K562 (cell line): ENCODE measurements around the gene MYH6. TPM values are rescaled to one million over a fixed set of nuclear protein-coding genes. Genes with fewer than 3 reads are reported as not detected.
"Not testable (repeated sequence)": the region's sequence is repeated elsewhere in the genome, so short reads cannot be mapped to it uniquely, and the experiment has no call there.

Experiments used
- ATAC-seq: fragments of 200-7000 bp; cut with Tn5 transposase; 3 replicates; pipeline ENCODE4 v1.9.1; 2020; ENCODE audit warnings: moderate library complexity
- BruUV-seq: library from RNA; stranded (reverse); fragments of 400-500 nt; replicated peaks from 2 replicates; lab custom pipeline; 2021; lab: Mats Ljungman, UMichigan
- CTCF ChIA-PET: fragments of 300-600 bp; formaldehyde crosslinking; extraction: SDS; loops from one replicate; lab custom pipeline; 2021; ENCODE audit warnings: low intra/inter-chr PET ratio; lab: Yijun Ruan, JAX
- POLR2A ChIA-PET: fragments of 300-600, 350-650 bp; sonication (Branson Sonifier 250); formaldehyde crosslinking; extraction: SDS; loops from one replicate; lab custom pipeline; 2021; ENCODE audit warnings: antibody characterized with exemption, inconsistent platforms; lab: Yijun Ruan, JAX
- DNase-seq, 4 experiments: peaks; one replicate each; pipeline versions ENCODE4 v3.0.0 to v3.0.0-alpha.2; 2011 to 2018; ENCODE audit warnings: low spot score in 3 of 4, mixed read lengths in 3 of 4; ENCODE audit errors: extremely low read depth in 1 of 4
- FAIRE-seq: peaks from 2 replicates; lab custom pipeline; 2011; peaks lifted over from hg19 to GRCh38; lab: Jason Lieb, UNC
- H2AFZ ChIP-seq: 2 replicates; pipeline ENCODE4 v1.6.0; 2011; ENCODE audit warnings: low read depth, low read length, control low read depth, inconsistent platforms
- H3K27ac ChIP-seq: fragments of 200-600 bp; 3 replicates; pipeline ENCODE4 v1.8.0; 2011; ENCODE audit warnings: low read depth, mild to moderate bottlenecking, control low read depth, inconsistent platforms, low read length, moderate library complexity, mixed read lengths; ENCODE audit errors: extremely low read depth
- H3K27me3 ChIP-seq, 2 experiments: fragments of 300-600 bp in 1 of 2; 2 replicates in 1 of 2; 3 replicates in 1 of 2; pipeline versions ENCODE4 v1.6.0 to v1.8.0; 2011; ENCODE audit warnings: inconsistent platforms in 2 of 2, low read length in 2 of 2, mild to moderate bottlenecking in 1 of 2, mixed read lengths in 1 of 2, moderate library complexity in 1 of 2; ENCODE audit not compliant: control insufficient read depth in 2 of 2, insufficient read depth in 2 of 2
- H3K36me3 ChIP-seq: fragments of 300-600 bp; 3 replicates; pipeline ENCODE4 v1.8.0; 2011; ENCODE audit warnings: mild to moderate bottlenecking, low read length, inconsistent platforms; ENCODE audit not compliant: control insufficient read depth, insufficient read depth
- H3K4me1 ChIP-seq, 2 experiments: fragments of 200-600 bp in 1 of 2; replicated peaks in 1 of 2; 2 replicates in 1 of 2; 3 replicates in 1 of 2; pipeline versions ENCODE4 v1.5.1 to v1.8.0; 2011; ENCODE audit warnings: inconsistent platforms in 2 of 2, low read length in 2 of 2, mild to moderate bottlenecking in 1 of 2, mixed read lengths in 1 of 2, moderate library complexity in 1 of 2; ENCODE audit not compliant: control insufficient read depth in 2 of 2, insufficient read depth in 2 of 2
- H3K4me2 ChIP-seq: 2 replicates; pipeline ENCODE4 v1.6.1; 2011; ENCODE audit warnings: low read length, control low read depth, inconsistent platforms, mixed read lengths; ENCODE audit not compliant: insufficient read depth
- H3K4me3 ChIP-seq: fragments of 200-600 bp; sonication (generic), shearing (Covaris generic); 2 replicates; pipeline ENCODE4 v1.5.1; 2016; ENCODE audit warnings: control low read depth, inconsistent platforms
- H3K79me2 ChIP-seq: fragments of 200-600 bp; 3 replicates; pipeline ENCODE4 v1.8.0; 2011; ENCODE audit warnings: low read length, inconsistent platforms; ENCODE audit not compliant: control insufficient read depth, insufficient read depth
- H3K9ac ChIP-seq, 2 experiments: 2 replicates each; pipeline versions ENCODE4 v1.6.0 to v1.6.1; 2011; ENCODE audit warnings: low read depth in 2 of 2, low read length in 2 of 2, control low read depth in 1 of 2, inconsistent platforms in 1 of 2, mild to moderate bottlenecking in 1 of 2, mixed read lengths in 1 of 2; ENCODE audit not compliant: insufficient read depth in 1 of 2
- H3K9me1 ChIP-seq: one replicate; pipeline ENCODE4 v1.6.0; 2011; ENCODE audit warnings: inconsistent platforms, mild to moderate bottlenecking, low read length, moderate library complexity; ENCODE audit not compliant: control insufficient read depth, insufficient read depth
- H3K9me3 ChIP-seq: replicated peaks from 2 replicates; pipeline ENCODE4 v1.5.1; 2011; ENCODE audit warnings: low read depth, low read length, inconsistent platforms; ENCODE audit not compliant: control insufficient read depth, insufficient read depth
- H4K20me1 ChIP-seq: replicated peaks from 2 replicates; pipeline ENCODE4 v1.6.1; 2011; ENCODE audit warnings: low read length, inconsistent platforms, mixed read lengths; ENCODE audit not compliant: control insufficient read depth, insufficient read depth
- POLR2AphosphoS2 ChIP-seq: IDR thresholded peaks from 2 replicates; pipeline ENCODE4 v1.6.1; 2012; ENCODE audit warnings: low read length, improper control_type of control experiment
- PRMT5 ChIP-seq: sonication (generic); formaldehyde crosslinking; IDR thresholded peaks from 2 replicates; pipeline ENCODE4 v1.5.0; 2020; ENCODE audit warnings: missing genetic modification reagents
- SAFB2 ChIP-seq: fragments of 200-400 bp; formaldehyde crosslinking; IDR thresholded peaks from 2 replicates; pipeline ENCODE4 v1.6.1; 2018; ENCODE audit warnings: borderline replicate concordance, low read length, low read depth, moderate library complexity; ENCODE audit not compliant: severe bottlenecking
- SNIP1 ChIP-seq: fragments of 450-650 bp; IDR thresholded peaks from 2 replicates; pipeline ENCODE4 v1.7.1; 2017; ENCODE audit warnings: low read depth, mild to moderate bottlenecking
- SPI1 ChIP-seq: IDR thresholded peaks from 2 replicates; pipeline ENCODE4 v1.6.1; 2011; ENCODE audit warnings: low read depth, low read length, control low read depth, borderline replicate concordance
- ZNF197 ChIP-seq: fragments of 200-800 bp; sonication (Bioruptor generic); IDR thresholded peaks from 2 replicates; pipeline ENCODE4 v1.6.1; 2016; ENCODE audit warnings: low read depth, missing genetic modification characterization, missing compliant biosample characterization
- ZNF253 ChIP-seq: fragments of 250-450 bp; sonication (Bioruptor Pico); conservative IDR thresholded peaks from 2 replicates; pipeline ENCODE4 v1.6.1; 2021; ENCODE audit warnings: mild to moderate bottlenecking
- WGBS: fragments of 100-300 bp; shearing (Covaris generic); methylation state at CpG from one replicate; pipeline ENCODE4 v1.1.6; 2016; ENCODE audit warnings: low coverage, mixed read lengths; ENCODE audit not compliant: insufficient coverage; ENCODE audit errors: missing lambda C conversion rate; 5-methylcytosine and 5-hydroxymethylcytosine counted together
- in situ Hi-C: fragments of 300-500 bp; cut with MboI; formaldehyde crosslinking; loops from 4 replicates; pipeline ENCODE4 v1.15.0; 2018; ENCODE audit warnings: inconsistent platforms, mixed read lengths
- intact Hi-C: fragments of 100-400 bp; cut with micrococcal nuclease; formaldehyde crosslinking; loops from 2 replicates; pipeline ENCODE4 v1.14.2; 2022
- polyA plus RNA-seq, 8 experiments: library from polyadenylated mRNA; depleted of rRNA in 4 of 8; stranded (reverse) in 5 of 8; unstranded in 3 of 8; fragments of >200 nt; fragmentation: Nextera tagmentation in 2 of 8; fragmentation: Illumina TruSeq in 1 of 8; extraction: Ambion mirVana in 2 of 8; extraction: Trizol in 1 of 8; gene quantifications; 2 replicates each; pipeline versions ENCODE4 v1.2.1 to v1.2.3, GENCODE V29; 2011 to 2014; ENCODE audit warnings: inconsistent platforms in 1 of 8, missing spikeins in 1 of 8
- total RNA-seq, 7 experiments: library from RNA; depleted of rRNA in 6 of 7; stranded (reverse); fragments of >200 nt in 6 of 7; fragmentation: Illumina TruSeq in 2 of 7; extraction: Trizol in 2 of 7; gene quantifications; 2 replicates each; pipeline versions ENCODE4 v1.2.1 to v1.2.3, GENCODE V29; 2011 to 2021; ENCODE audit warnings: low replicate concordance in 1 of 7
- TF ChIP-seq, protein P1 (sequence below): fragments of 250-450 bp; sonication (Bioruptor Pico); IDR thresholded peaks from 2 replicates; pipeline ENCODE4 v1.4.0; 2020; ENCODE audit warnings: mild to moderate bottlenecking, moderate library complexity, borderline replicate concordance

MYH6 gene
- total and polyA plus RNA-seq, 9 of the 15 experiments (the other 6 are each of a cell fraction or from before 2014, with no cell fraction given), result not detected

GRCh38 chr14:23400496-23401149, 7.5 kb downstream of the MYH6 start:
- FAIRE-seq, ATAC-seq, H4K20me1 ChIP-seq, H3K9me1 ChIP-seq, H3K79me2 ChIP-seq, CTCF ChIA-PET, H2AFZ ChIP-seq, BruUV-seq, H3K9me3 ChIP-seq, H3K27ac ChIP-seq, H3K4me2 ChIP-seq, H3K4me3 ChIP-seq, H3K36me3 ChIP-seq, H3K9ac ChIP-seq, DNase-seq, in situ Hi-C loops, H3K4me1 ChIP-seq, intact Hi-C loops: not testable (repeated sequence)
- WGBS, result 23% methylated on average over 15 of the region's 16 CpGs
- TF ChIP-seq SPI1, result peak; percentile 63; the same call in 1 of the 2 replicates
- POLR2A ChIA-PET, result interaction anchor here (0.6 kb wide), 1 partner anchor 31 kb away, joined by 3 read pairs; no protein-coding TSS in a partner anchor
- peaks cover 8 to 61% of the 10 kb centered on the region in 2 experiments; a peak in 4 of 5 replicates for H3K27me3 ChIP-seq

DNA sequence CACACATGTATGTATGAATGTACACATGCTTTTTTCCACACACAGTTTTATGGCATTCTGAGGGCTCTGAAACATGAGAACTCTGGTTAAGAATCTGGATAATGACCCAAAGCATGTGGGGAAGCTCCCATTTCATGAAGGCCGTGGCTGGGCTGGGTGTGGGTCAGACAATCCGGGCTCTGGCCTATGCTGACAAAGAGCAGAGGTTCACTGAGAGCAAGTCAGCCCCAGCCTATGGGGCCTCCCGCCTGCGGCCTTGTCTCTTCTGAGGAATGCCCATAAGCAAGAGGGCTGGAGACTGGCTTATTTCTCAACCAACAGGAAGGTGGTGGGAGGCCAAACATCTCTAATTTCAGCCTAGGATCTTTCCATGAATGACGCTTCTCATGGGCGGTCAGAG, 8.5 kb downstream of the MYH6 start:
- Histone ChIP-seq H3K4me1 (peaks cover 0 to 6% of the 10 kb centered on the region in 2 experiments; a peak in 2 of 5 replicates), H3K27ac (no peak overlapping the region), H3K4me2 (no peak overlapping the region), H3K9ac (no peak overlapping the region), H3K36me3 (no peaks in the 10 kb centered on the region), H3K79me2 (no peaks in the 10 kb centered on the region), H3K9me3 (no peaks in the 10 kb centered on the region), H4K20me1 (no peaks in the 10 kb centered on the region), H3K27me3 (peaks cover 9 to 58% of the 10 kb centered on the region in 2 experiments; a peak in 3 of 5 replicates), H3K9me1 (no peaks in the 10 kb centered on the region), H2AFZ (no peak overlapping the region), H3K4me3 (no peak overlapping the region)
- in situ Hi-C loops, result no loop called here
- TF ChIP-seq SAFB2 (no peak), ZNF197 (CRISPR knock-in tag) (no peak), PRMT5 (CRISPR knock-in tag) (no peak), ZNF253 (CRISPR knock-in tag) (no peak), POLR2AphosphoS2 (no peak), SNIP1 (no peak)
- TF ChIP-seq, protein P1, sequence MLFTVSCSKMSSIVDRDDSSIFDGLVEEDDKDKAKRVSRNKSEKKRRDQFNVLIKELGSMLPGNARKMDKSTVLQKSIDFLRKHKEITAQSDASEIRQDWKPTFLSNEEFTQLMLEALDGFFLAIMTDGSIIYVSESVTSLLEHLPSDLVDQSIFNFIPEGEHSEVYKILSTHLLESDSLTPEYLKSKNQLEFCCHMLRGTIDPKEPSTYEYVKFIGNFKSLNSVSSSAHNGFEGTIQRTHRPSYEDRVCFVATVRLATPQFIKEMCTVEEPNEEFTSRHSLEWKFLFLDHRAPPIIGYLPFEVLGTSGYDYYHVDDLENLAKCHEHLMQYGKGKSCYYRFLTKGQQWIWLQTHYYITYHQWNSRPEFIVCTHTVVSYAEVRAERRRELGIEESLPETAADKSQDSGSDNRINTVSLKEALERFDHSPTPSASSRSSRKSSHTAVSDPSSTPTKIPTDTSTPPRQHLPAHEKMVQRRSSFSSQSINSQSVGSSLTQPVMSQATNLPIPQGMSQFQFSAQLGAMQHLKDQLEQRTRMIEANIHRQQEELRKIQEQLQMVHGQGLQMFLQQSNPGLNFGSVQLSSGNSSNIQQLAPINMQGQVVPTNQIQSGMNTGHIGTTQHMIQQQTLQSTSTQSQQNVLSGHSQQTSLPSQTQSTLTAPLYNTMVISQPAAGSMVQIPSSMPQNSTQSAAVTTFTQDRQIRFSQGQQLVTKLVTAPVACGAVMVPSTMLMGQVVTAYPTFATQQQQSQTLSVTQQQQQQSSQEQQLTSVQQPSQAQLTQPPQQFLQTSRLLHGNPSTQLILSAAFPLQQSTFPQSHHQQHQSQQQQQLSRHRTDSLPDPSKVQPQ (CRISPR knock-in tag), result no peak
- intact Hi-C loops, result no loop called here
- DNase-seq (no peak), ATAC-seq (no peak), FAIRE-seq (no peak)
- ChIA-PET POLR2A (interaction anchor here (0.6 kb wide), 1 partner anchor 9 kb away, joined by 4 read pairs; no protein-coding TSS in a partner anchor), CTCF (no interaction called here)
- BruUV-seq, result no TSS peak
- 0% methylated on average over 2 of the region's 6 CpGs for WGBS
